NOMO-1 treated with dmso at 0.1 percent for 144 hours (cell line): Measurements from ENCODE around the gene SYPL2.
"Not testable (repeated sequence)": the region's sequence is repeated elsewhere in the genome, so short reads cannot be mapped to it uniquely, and the experiment has no call there.

Experiments
- DNase-seq: peaks from one replicate; lab custom pipeline; 2025; ENCODE audit not compliant: unreplicated experiment; lab: John Stamatoyannopoulos, UW

Gene SYPL2

GRCh38 chr1:109470245-109470644 lies 3.9 kb downstream of the SYPL2 start:
- DNase-seq = no peak

GRCh38 chr1:109472779-109473178 lies 6.4 kb downstream of the SYPL2 start:
- DNase-seq = no peak

GRCh38 chr1:109473284-109474057 lies 7.1 kb downstream of the SYPL2 start:
- not testable (repeated sequence) for DNase-seq

- DNase-seq = no peak
These were observed 8.4 kb downstream of the SYPL2 start for GRCh38 chr1:109474697-109475096.

- DNase-seq = no peak
These were observed 8.9 kb downstream of the SYPL2 start for GRCh38 chr1:109475261-109475660.

- DNase-seq = no peak
These were observed 10.5 kb downstream of the SYPL2 start for GRCh38 chr1:109476825-109477224.

GRCh38 chr1:109477821-109478220 lies 11.5 kb downstream of the SYPL2 start:
- no peak for DNase-seq

GRCh38 chr1:109478806-109479205 lies 12.5 kb downstream of the SYPL2 start:
- no peak for DNase-seq

- no peak for DNase-seq
These were observed 13.0 kb downstream of the SYPL2 start for GRCh38 chr1:109479311-109479710.

GRCh38 chr1:109479901-109480300 lies 13.6 kb downstream of the SYPL2 start:
- no peak for DNase-seq

- no peak for DNase-seq
These were observed 15.3 kb downstream of the SYPL2 start for GRCh38 chr1:109481646-109482045.

GRCh38 chr1:109482242-109482641 lies 15.9 kb downstream of the SYPL2 start:
- DNase-seq = no peak

- no peak for DNase-seq
These were observed 16.7 kb downstream of the SYPL2 start for GRCh38 chr1:109482791-109483671.

- DNase-seq = peak; percentile 77
These were observed 17.5 kb downstream of the SYPL2 start, which contains the start of gene ATXN7L2 for GRCh38 chr1:109483672-109484518. Gene ATXN7L2, plus strand, starts transcription at chr1:109483905. Its CDS starts 49 bp downstream, at chr1:109483954.

GRCh38 chr1:109484519-109484975 lies 18.2 kb downstream of the SYPL2 start:
- DNase-seq = no peak

GRCh38 chr1:109485001-109485400 lies 18.7 kb downstream of the SYPL2 start:
- no peak for DNase-seq

- DNase-seq = no peak
These were observed 20.9 kb downstream of the SYPL2 start for GRCh38 chr1:109487261-109487660.

GRCh38 chr1:109488201-109488600 lies 21.9 kb downstream of the SYPL2 start:
- DNase-seq = no peak

GRCh38 chr1:109488696-109489095 lies 22.4 kb downstream of the SYPL2 start:
- DNase-seq = no peak

GRCh38 chr1:109490029-109490933 lies 23.9 kb downstream of the SYPL2 start:
- peak; percentile 46 for DNase-seq
